Upper lobe of right lung (tissue), 1 donor: ENCODE measurements around the gene ANAPC16. TPM values are rescaled to one million over a fixed set of nuclear protein-coding genes. Genes with fewer than 3 reads are reported as not detected.

Experiments
- ATAC-seq: fragments of 200-7000 bp; cut with Tn5 transposase; one replicate; pipeline ENCODE4 v1.9.1; 2020; ENCODE audit warnings: mild to moderate bottlenecking, moderate library complexity
- DNase-seq: peaks from one replicate; pipeline ENCODE4 v3.0.0-alpha.2; 2020
- H3K27ac ChIP-seq: fragments of 200-600 bp; one replicate; pipeline ENCODE4 v1.8.0; 2022
- H3K27me3 ChIP-seq: fragments of 200-600 bp; one replicate; pipeline ENCODE4 v1.8.0; 2022; ENCODE audit warnings: mild to moderate bottlenecking
- H3K36me3 ChIP-seq: fragments of 200-600 bp; one replicate; pipeline ENCODE4 v1.8.0; 2022
- H3K4me1 ChIP-seq: fragments of 200-600 bp; one replicate; pipeline ENCODE4 v1.8.0; 2022
- H3K4me3 ChIP-seq: fragments of 200-600 bp; one replicate; pipeline ENCODE4 v1.8.0; 2022; ENCODE audit warnings: mild to moderate bottlenecking
- H3K9me3 ChIP-seq: fragments of 200-600 bp; one replicate; pipeline ENCODE4 v1.8.0; 2022
- intact Hi-C: fragments of 100-400 bp; cut with DNase I; formaldehyde crosslinking; loops from one replicate; pipeline ENCODE4 v1.11.0; 2022
- total RNA-seq: library from RNA; stranded (reverse); fragmentation: NEBNext Ultra II Directional; extraction: Animal tissue kit (Norgen Biotek cat#: 25700); gene quantifications from one replicate; pipeline ENCODE4 v1.2.1, GENCODE V29; 2021
- TF ChIP-seq, protein P1 (sequence below): fragments of 200-600 bp; IDR thresholded peaks from one replicate; pipeline ENCODE4 v1.8.0; 2022; ENCODE audit warnings: antibody characterized with exemption
- donor health status: DM: no; HTN: yes; CAD: no; lungs with severe emphysema.

Gene ANAPC16
- total RNA-seq, 1 donor from 2014 or later = 118 TPM

GRCh38 chr10:72226418-72227027 is 10.7 kb downstream of the ANAPC16 start:
- Histone ChIP-seq H3K27ac (no peak overlapping the region), H3K36me3 (peaks cover 63% of the 10 kb centered on the region), H3K4me3 (no peak overlapping the region), H3K9me3 (no peaks in the 10 kb centered on the region), H3K27me3 (no peaks in the 10 kb centered on the region), H3K4me1 (peaks cover 39% of the 10 kb centered on the region)
- ATAC-seq (no peak), DNase-seq (no peak)
- intact Hi-C loops = loop anchor here (10.0 kb wide), 1 partner anchor 98 kb away; no protein-coding TSS in a partner anchor
- TF ChIP-seq, protein P1, sequence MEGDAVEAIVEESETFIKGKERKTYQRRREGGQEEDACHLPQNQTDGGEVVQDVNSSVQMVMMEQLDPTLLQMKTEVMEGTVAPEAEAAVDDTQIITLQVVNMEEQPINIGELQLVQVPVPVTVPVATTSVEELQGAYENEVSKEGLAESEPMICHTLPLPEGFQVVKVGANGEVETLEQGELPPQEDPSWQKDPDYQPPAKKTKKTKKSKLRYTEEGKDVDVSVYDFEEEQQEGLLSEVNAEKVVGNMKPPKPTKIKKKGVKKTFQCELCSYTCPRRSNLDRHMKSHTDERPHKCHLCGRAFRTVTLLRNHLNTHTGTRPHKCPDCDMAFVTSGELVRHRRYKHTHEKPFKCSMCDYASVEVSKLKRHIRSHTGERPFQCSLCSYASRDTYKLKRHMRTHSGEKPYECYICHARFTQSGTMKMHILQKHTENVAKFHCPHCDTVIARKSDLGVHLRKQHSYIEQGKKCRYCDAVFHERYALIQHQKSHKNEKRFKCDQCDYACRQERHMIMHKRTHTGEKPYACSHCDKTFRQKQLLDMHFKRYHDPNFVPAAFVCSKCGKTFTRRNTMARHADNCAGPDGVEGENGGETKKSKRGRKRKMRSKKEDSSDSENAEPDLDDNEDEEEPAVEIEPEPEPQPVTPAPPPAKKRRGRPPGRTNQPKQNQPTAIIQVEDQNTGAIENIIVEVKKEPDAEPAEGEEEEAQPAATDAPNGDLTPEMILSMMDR = no peak

DNA sequence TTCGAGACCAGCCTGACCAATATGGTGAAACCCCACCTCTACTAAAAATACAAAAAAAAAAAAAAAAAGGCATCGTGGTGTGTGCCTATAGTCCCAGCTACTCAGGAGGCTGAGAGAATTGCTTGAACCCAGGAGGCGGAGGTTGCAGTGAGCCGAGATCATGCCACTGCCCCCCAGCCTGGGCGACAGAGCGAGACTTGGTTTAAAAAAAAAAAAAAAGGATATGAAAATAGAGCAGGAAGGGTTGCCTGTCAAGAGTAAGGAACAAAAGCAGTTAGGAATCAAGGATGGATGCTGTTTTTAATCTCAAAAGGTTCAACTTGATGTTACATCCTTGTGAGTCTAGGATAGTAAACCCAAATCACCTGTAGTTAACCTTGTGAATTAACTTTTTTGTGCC is 12.0 kb downstream of the ANAPC16 start:
- TF ChIP-seq, protein P1 = no peak
- DNase-seq (no peak), ATAC-seq (no peak)
- peaks cover 72% of the 10 kb centered on the region for H3K36me3 ChIP-seq
- H3K9me3 ChIP-seq = no peaks in the 10 kb centered on the region
- intact Hi-C loops = loop anchor here (10.0 kb wide), 1 partner anchor 97 kb away; no protein-coding TSS in a partner anchor
- H3K4me1 ChIP-seq = peaks cover 39% of the 10 kb centered on the region
- no peaks in the 10 kb centered on the region for H3K27me3 ChIP-seq
- H3K4me3 ChIP-seq = no peak overlapping the region
- no peak overlapping the region for H3K27ac ChIP-seq

DNA sequence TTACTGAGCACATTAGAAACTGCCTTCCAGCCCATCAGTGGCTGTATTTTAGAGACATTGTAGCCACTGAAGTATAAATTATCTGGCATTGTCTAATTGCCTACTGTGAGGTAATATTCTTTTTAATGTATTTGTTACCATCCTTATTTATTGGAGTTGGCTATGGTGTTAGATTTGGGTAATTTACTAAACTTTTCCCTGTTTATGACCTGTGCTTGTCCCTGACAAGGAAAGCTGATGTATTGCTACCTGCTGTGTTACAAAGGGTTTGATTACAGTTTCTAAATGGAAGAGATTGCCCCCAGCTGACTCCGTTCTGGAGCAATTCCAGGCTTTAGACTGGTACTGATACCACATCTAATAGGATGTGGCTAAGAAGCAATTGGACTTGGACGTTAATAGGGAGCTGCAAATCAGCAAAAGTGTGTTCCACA is 12.5 kb downstream of the ANAPC16 start:
- TF ChIP-seq, protein P1 = no peak
- ATAC-seq = no peak
- Histone ChIP-seq H3K9me3 (no peaks in the 10 kb centered on the region), H3K4me1 (peaks cover 35% of the 10 kb centered on the region), H3K4me3 (no peak overlapping the region), H3K27ac (no peak overlapping the region), H3K36me3 (peaks cover 77% of the 10 kb centered on the region), H3K27me3 (no peaks in the 10 kb centered on the region)
- no peak for DNase-seq
- intact Hi-C loops = loop anchor here (10.0 kb wide), 1 partner anchor 96 kb away; no protein-coding TSS in a partner anchor

GRCh38 chr10:72229261-72230251 is 13.7 kb downstream of the ANAPC16 start:
- Histone ChIP-seq H3K36me3 (peaks cover 81% of the 10 kb centered on the region), H3K9me3 (no peaks in the 10 kb centered on the region), H3K27ac (peak overlapping the region; percentile 56), H3K4me1 (peaks cover 25% of the 10 kb centered on the region), H3K4me3 (no peak overlapping the region), H3K27me3 (no peaks in the 10 kb centered on the region)
- no peak for DNase-seq
- TF ChIP-seq, protein P1 = no peak
- ATAC-seq = peak; percentile 51
- intact Hi-C loops = loop anchor here (10.0 kb wide), 1 partner anchor 95 kb away; no protein-coding TSS in a partner anchor

DNA sequence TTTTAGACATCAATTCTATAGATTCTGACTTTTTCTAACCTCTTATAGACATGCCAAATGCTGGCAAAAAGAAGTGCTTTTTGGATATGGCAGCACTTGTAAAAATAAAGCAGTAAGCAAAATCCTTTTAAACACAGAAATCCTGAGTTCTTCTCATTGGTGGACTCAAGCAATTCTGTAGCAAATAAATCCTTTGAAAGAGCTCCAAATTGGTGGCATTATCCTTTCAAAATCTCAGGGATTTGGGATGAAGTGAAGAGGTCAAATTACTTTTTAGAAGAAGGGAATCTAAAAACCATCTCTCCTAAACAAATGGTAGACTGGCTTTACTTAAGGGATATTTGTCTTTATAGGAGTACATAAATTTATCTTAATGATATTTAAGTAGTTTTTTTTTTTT is 17.8 kb downstream of the ANAPC16 start:
- Histone ChIP-seq H3K9me3 (no peaks in the 10 kb centered on the region), H3K4me3 (no peak overlapping the region), H3K27ac (no peak overlapping the region), H3K36me3 (peaks cover 79% of the 10 kb centered on the region), H3K4me1 (peaks cover 18% of the 10 kb centered on the region), H3K27me3 (no peaks in the 10 kb centered on the region)
- intact Hi-C loops = no loop called here
- no peak for DNase-seq
- TF ChIP-seq, protein P1 = no peak
- ATAC-seq = no peak
